ENCODE data around the gene HIBCH. TPM values are rescaled to one million over a fixed set of nuclear protein-coding genes. Genes with fewer than 3 reads are reported as not detected.
"Not testable (repeated sequence)": the region's sequence is repeated elsewhere in the genome, so short reads cannot be mapped to it uniquely, and the experiment has no call there.

Gene HIBCH
- total and polyA plus RNA-seq, 7 experiments from 2014 or later, result 11.3 to 25.1 (median 23.9) TPM

GRCh38 chr2:190162851-190163250 is 156.8 kb downstream of the HIBCH start:
- H3K9me3 Mint-ChIP-seq, result peaks cover 0 to 19% (median 6%) of the 10 kb centered on the region in 11 donors
- POLR2A ChIA-PET, result no interaction called here
- no peak overlapping the region for H3K4me3 ChIP-seq (ENCODE audit: low read length)
- no peak overlapping the region for H3K4me3 Mint-ChIP-seq
- H3K36me3 Mint-ChIP-seq, result peaks cover 0 to 8% (median 0%) of the 10 kb centered on the region in 5 donors
- intact Hi-C loops (cut with micrococcal nuclease), result no loop called here
- CTCF ChIA-PET, result no interaction called here
- no peaks in the 10 kb centered on the region for H3K4me1 ChIP-seq (ENCODE audit: control insufficient read depth in 2 of 2, insufficient read depth in 2 of 2, low read length in 2 of 2)
- H3K4me1 Mint-ChIP-seq, result no peaks in the 10 kb centered on the region
- peaks cover 0 to 3% (median 0%) of the 10 kb centered on the region in 3 experiments for H3K9me3 ChIP-seq (ENCODE audit: control insufficient read depth in 2 of 3, low read length in 3 of 3)
- DNase-seq (no peak), ATAC-seq (no peak)
- H3K36me3 ChIP-seq (ENCODE audit: control insufficient read depth in 2 of 3, insufficient read depth in 3 of 3, low read length in 3 of 3), result no peaks in the 10 kb centered on the region
- H3K27me3 ChIP-seq (ENCODE audit: control insufficient read depth in 2 of 2, insufficient read depth in 2 of 2, low read length in 2 of 2), result no peaks in the 10 kb centered on the region
- H3K27me3 Mint-ChIP-seq, result no peaks in the 10 kb centered on the region
- no peak overlapping the region for H3K27ac ChIP-seq (ENCODE audit: low read depth, low read length)
- H3K27ac Mint-ChIP-seq, result no peak overlapping the region

GRCh38 chr2:190159453-190159852 is 160.2 kb downstream of the HIBCH start:
- CTCF ChIA-PET, result no interaction called here
- H3K4me3 ChIP-seq (ENCODE audit: low read length), result no peak overlapping the region
- Mint-ChIP-seq H3K4me3 (no peak overlapping the region), H3K27me3 (no peaks in the 10 kb centered on the region), H3K27ac (no peak overlapping the region), H3K36me3 (no peaks in the 10 kb centered on the region), H3K4me1 (no peaks in the 10 kb centered on the region), H3K9me3 (no peaks in the 10 kb centered on the region)
- DNase-seq (no peak), ATAC-seq (no peak)
- no peaks in the 10 kb centered on the region for H3K27me3 ChIP-seq (ENCODE audit: control insufficient read depth in 2 of 2, insufficient read depth in 2 of 2, low read length in 2 of 2)
- H3K9me3 ChIP-seq (ENCODE audit: control insufficient read depth in 2 of 3, low read length in 3 of 3), result no peaks in the 10 kb centered on the region
- POLR2A ChIA-PET, result no interaction called here
- intact Hi-C loops (cut with micrococcal nuclease), result no loop called here
- no peaks in the 10 kb centered on the region for H3K4me1 ChIP-seq (ENCODE audit: control insufficient read depth in 2 of 2, insufficient read depth in 2 of 2, low read length in 2 of 2)
- no peaks in the 10 kb centered on the region for H3K36me3 ChIP-seq (ENCODE audit: control insufficient read depth in 2 of 3, insufficient read depth in 3 of 3, low read length in 3 of 3)
- H3K27ac ChIP-seq (ENCODE audit: low read depth, low read length), result no peak overlapping the region

DNA sequence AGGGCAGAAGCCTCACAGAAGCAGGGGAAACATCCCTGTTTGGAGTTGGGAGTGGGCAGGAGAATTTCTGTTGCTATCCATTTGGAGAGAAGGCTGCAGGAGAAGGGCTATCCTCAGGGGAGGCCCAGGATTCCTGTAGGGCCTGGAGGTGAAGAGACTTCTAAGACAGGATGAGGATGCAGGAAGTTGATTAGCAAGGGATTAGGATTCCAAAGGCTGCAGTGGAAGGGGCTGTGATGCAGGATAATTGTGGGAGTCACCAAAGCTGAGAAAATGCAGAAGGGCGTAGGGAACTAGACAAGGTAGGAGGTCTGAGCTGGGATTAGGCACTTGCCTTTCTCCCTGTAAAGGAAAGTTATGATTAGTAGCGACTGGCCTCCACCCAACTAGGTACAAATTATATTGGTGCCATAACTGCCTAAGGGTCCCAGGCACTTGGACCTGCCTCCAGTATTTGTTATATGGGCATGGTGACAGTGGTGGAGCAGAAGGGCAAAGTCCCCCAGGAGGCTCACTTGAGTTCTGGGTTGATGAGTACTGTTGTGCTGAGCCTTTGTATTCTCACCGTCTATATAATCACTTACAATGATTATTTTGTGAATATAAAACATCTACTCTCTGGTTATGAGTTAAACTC is 160.7 kb downstream of the HIBCH start:
- Histone ChIP-seq H3K36me3 (ENCODE audit: control insufficient read depth in 2 of 3, insufficient read depth in 3 of 3, low read length in 3 of 3) (no peaks in the 10 kb centered on the region), H3K27me3 (ENCODE audit: control insufficient read depth in 2 of 2, insufficient read depth in 2 of 2, low read length in 2 of 2) (no peaks in the 10 kb centered on the region), H3K9me3 (ENCODE audit: control insufficient read depth in 2 of 3, low read length in 3 of 3) (no peaks in the 10 kb centered on the region), H3K27ac (ENCODE audit: low read depth, low read length) (no peak overlapping the region), H3K4me3 (ENCODE audit: low read length) (no peak overlapping the region), H3K4me1 (ENCODE audit: control insufficient read depth in 2 of 2, insufficient read depth in 2 of 2, low read length in 2 of 2) (no peaks in the 10 kb centered on the region)
- Mint-ChIP-seq H3K9me3 (no peaks in the 10 kb centered on the region), H3K4me1 (no peaks in the 10 kb centered on the region), H3K36me3 (no peaks in the 10 kb centered on the region), H3K4me3 (no peak overlapping the region), H3K27ac (no peak overlapping the region), H3K27me3 (no peaks in the 10 kb centered on the region)
- ATAC-seq (no peak), DNase-seq (no peak)
- intact Hi-C loops (cut with micrococcal nuclease), result no loop called here
- CTCF ChIA-PET, result no interaction called here
- POLR2A ChIA-PET, result no interaction called here

DNA sequence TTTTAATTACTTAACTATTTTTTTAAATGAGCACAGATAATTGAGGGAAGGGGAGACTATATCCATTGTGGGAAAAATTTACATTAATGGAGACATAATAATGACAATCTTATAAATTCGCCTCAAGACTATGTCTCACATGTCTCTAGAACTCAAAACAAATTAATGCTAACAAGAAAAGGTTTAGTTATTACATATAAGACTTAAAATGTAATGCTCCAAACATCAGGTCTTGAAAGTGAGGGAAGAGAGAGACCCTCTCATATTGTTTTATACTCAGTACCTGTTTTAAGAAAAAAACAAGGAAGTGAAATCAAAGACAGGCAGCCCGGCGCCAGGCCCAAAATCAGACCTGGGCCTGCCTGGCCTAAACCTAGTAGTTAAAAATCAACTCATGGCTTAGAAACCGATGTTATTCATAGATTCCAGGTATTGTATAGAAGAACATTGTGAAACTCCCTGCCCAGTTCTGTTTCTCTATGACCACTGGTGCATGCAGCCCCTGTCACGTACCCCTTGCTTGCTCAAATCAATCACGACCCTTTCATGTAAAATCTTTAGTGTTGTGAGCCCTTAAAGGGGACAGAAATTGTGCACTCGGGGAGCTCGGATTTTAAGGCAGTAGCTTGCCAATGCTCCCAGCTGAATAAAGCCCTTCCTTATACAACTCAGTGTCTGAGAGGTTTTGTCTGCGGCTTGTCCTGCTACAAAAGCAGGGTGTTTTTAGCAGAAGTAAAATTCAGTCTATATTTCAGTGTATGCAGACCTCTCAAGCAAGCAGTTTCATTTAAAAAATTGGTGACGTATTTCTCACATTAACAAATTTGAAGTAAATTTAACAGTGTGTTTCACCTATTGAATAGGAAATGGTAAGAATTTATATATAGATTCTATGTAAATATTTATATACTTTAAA is 161.8 kb downstream of the HIBCH start:
- ATAC-seq; H3K27ac ChIP-seq (ENCODE audit: low read depth, low read length); H3K27me3 ChIP-seq (ENCODE audit: control insufficient read depth in 2 of 2, insufficient read depth in 2 of 2, low read length in 2 of 2); H3K4me3 Mint-ChIP-seq; H3K36me3 ChIP-seq (ENCODE audit: control insufficient read depth in 2 of 3, insufficient read depth in 3 of 3, low read length in 3 of 3); H3K4me3 ChIP-seq (ENCODE audit: low read length); H3K9me3 ChIP-seq (ENCODE audit: control insufficient read depth in 2 of 3, low read length in 3 of 3); intact Hi-C loops (cut with micrococcal nuclease); H3K36me3 Mint-ChIP-seq; POLR2A ChIA-PET; H3K4me1 ChIP-seq (ENCODE audit: control insufficient read depth in 2 of 2, insufficient read depth in 2 of 2, low read length in 2 of 2); H3K27me3 Mint-ChIP-seq; H3K9me3 Mint-ChIP-seq; H3K4me1 Mint-ChIP-seq; H3K27ac Mint-ChIP-seq; DNase-seq; CTCF ChIA-PET: not testable (repeated sequence)

DNA sequence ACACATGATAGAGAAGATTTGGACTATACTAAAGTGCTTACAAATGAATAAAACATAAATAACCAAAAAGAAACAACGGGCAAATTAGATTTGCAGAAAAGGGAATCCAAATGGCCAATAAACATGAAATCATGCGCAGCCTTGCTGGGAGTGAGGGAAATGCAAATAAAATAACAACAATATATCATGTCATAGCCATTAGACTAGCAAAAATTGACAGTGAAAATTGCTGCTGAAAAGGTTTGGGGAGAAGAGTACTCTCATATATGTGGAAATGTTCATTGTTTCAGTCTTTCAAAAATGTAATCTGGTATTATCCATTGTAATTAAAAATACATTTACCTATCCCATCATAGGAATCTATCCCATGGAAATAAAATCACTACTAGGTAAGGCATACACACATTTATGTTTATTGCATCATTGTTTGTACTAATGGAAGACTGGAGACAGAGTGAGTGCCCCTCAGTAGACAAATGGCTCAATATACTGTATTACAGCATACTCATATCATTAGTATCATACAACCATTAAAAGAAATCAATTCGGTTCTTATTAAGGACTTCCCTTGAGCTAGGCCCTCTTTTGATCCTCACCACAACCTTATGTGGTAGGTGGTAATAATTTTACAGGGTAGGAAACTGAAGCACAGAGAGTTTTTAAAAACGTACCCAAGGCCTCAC is 163.0 kb downstream of the HIBCH start:
- Histone ChIP-seq H3K4me1 (ENCODE audit: control insufficient read depth in 2 of 2, insufficient read depth in 2 of 2, low read length in 2 of 2) (no peaks in the 10 kb centered on the region), H3K27ac (ENCODE audit: low read depth, low read length) (no peak overlapping the region), H3K27me3 (ENCODE audit: control insufficient read depth in 2 of 2, insufficient read depth in 2 of 2, low read length in 2 of 2) (no peaks in the 10 kb centered on the region), H3K4me3 (ENCODE audit: low read length) (no peak overlapping the region), H3K36me3 (ENCODE audit: control insufficient read depth in 2 of 3, insufficient read depth in 3 of 3, low read length in 3 of 3) (no peaks in the 10 kb centered on the region), H3K9me3 (ENCODE audit: control insufficient read depth in 2 of 3, low read length in 3 of 3) (no peaks in the 10 kb centered on the region)
- Mint-ChIP-seq H3K4me3 (no peak overlapping the region), H3K4me1 (no peaks in the 10 kb centered on the region), H3K9me3 (peaks cover 0 to 6% (median 0%) of the 10 kb centered on the region in 11 donors), H3K36me3 (peaks cover 0 to 4% (median 0%) of the 10 kb centered on the region in 5 donors), H3K27me3 (no peaks in the 10 kb centered on the region), H3K27ac (no peak overlapping the region)
- DNase-seq (no peak), ATAC-seq (no peak)
- intact Hi-C loops (cut with micrococcal nuclease), result no loop called here
- POLR2A ChIA-PET, result no interaction called here
- CTCF ChIA-PET, result no interaction called here

Measured in naive thymus-derived CD4-positive, alpha-beta T cell (primary cell).